ENCODE results near the gene CCDC134. TPM values are rescaled to one million over a fixed set of nuclear protein-coding genes. Genes with fewer than 3 reads are reported as not detected.

CCDC134 gene
- 7.1 and 7.5 TPM in 2 replicates for total RNA-seq

GRCh38 chr22:41800348-41801146 lies at the start of gene CCDC134:
Gene CCDC134 (plus strand): TSS chr22:41800679. CDS start chr22:41808891, 8,212 bp downstream.

GRCh38 chr22:41832553-41833368 lies 32.3 kb downstream of the CCDC134 start, which contains the start of gene SREBF2:
Gene SREBF2 (plus strand): TSS chr22:41833105. CDS start chr22:41833271, 166 bp downstream.

Other genes starting within 250 kb of the CCDC134 start
- gene CSDC2, start 239.7 kb upstream of the CCDC134 start, total RNA-seq, result 0.46 and 0.89 TPM in 2 replicates
- gene PMM1, start 210.8 kb upstream of the CCDC134 start, total RNA-seq, result 14.8 and 16.1 TPM in 2 replicates
- 11.6 and 23.2 TPM in 2 replicates for gene DESI1, start 179.6 kb upstream of the CCDC134 start, total RNA-seq
- gene XRCC6, start 179.4 kb upstream of the CCDC134 start, total RNA-seq, result 288 and 308 TPM in 2 replicates
- 65.6 and 81.0 TPM in 2 replicates for gene SNU13, start 111.8 kb upstream of the CCDC134 start, total RNA-seq
- gene MEI1, start 101.2 kb upstream of the CCDC134 start, total RNA-seq, result 0.28 and 0.30 TPM in 2 replicates
- 52.6 and 96.5 TPM in 2 replicates for gene SREBF2, start 32.4 kb downstream of the CCDC134 start, total RNA-seq
- not detected in 2 replicates for gene SHISA8, start 114.4 kb downstream of the CCDC134 start, total RNA-seq
- gene TNFRSF13C, start 126.1 kb downstream of the CCDC134 start, total RNA-seq, result 0.05 TPM in 1 of 2 replicates, not detected in the other
- 1.2 and 7.6 TPM in 2 replicates for gene CENPM, start 146.5 kb downstream of the CCDC134 start, total RNA-seq
- 0.28 and 0.30 TPM in 2 replicates for gene SEPTIN3, start 168.8 kb downstream of the CCDC134 start, total RNA-seq
- gene WBP2NL, start 198.1 kb downstream of the CCDC134 start, total RNA-seq, result 0.59 and 0.60 TPM in 2 replicates

Measured in smooth muscle cell of the umbilical artery (primary cell).